AG10803 (cell line): ENCODE measurements around the gene DELE1.
A peak's percentile ranks its signal among the peaks of the same experiment; 100 is the strongest.

Experiments used
- DNase-seq: peaks from one replicate; pipeline ENCODE4 v3.0.0; 2010; ENCODE audit warnings: low read depth
- H3K4me3 ChIP-seq: 2 replicates; pipeline ENCODE4 v1.5.1; 2011; ENCODE audit warnings: mild to moderate bottlenecking, low read length, control low read depth
- TF ChIP-seq, protein P1 (sequence below): conservative IDR thresholded peaks from 2 replicates; pipeline ENCODE4 v1.5.1; 2011; ENCODE audit warnings: mild to moderate bottlenecking, low read length, control low read depth, inconsistent platforms

DELE1 gene

DNA sequence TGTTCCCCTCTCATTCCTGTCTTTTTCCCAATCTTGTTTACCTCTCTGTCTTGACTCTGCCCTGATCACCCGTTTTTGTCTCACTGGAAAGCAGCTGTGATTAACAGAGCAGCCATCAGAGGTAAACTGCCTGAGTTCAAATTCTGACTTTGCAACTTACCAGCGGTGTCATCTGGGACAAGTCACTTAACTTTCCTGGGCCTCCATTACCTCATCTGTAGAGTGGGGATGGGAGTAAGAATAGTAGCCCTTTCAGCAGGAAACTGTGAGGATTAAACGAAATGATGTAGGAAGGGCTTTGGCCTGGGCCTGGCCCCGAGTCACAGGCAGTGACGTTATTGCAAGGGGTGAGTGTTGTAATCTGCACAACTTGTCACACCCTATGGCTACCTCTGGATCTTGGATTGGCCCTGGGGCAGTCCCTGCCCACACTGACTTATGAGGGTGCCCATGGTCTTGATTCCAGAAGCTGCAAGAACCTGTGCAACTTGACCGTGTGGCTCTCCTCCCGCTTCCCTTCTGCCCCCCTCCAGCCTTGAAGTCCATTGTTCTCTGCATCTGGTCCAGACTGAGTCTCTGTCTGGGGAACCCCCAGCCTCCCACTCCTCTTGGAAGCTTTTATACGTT is 35.0 kb downstream of the DELE1 start:
- no peak overlapping the region for H3K4me3 ChIP-seq
- peak; percentile 32 for DNase-seq
- TF ChIP-seq, protein P1, sequence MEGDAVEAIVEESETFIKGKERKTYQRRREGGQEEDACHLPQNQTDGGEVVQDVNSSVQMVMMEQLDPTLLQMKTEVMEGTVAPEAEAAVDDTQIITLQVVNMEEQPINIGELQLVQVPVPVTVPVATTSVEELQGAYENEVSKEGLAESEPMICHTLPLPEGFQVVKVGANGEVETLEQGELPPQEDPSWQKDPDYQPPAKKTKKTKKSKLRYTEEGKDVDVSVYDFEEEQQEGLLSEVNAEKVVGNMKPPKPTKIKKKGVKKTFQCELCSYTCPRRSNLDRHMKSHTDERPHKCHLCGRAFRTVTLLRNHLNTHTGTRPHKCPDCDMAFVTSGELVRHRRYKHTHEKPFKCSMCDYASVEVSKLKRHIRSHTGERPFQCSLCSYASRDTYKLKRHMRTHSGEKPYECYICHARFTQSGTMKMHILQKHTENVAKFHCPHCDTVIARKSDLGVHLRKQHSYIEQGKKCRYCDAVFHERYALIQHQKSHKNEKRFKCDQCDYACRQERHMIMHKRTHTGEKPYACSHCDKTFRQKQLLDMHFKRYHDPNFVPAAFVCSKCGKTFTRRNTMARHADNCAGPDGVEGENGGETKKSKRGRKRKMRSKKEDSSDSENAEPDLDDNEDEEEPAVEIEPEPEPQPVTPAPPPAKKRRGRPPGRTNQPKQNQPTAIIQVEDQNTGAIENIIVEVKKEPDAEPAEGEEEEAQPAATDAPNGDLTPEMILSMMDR, result no peak

DNA sequence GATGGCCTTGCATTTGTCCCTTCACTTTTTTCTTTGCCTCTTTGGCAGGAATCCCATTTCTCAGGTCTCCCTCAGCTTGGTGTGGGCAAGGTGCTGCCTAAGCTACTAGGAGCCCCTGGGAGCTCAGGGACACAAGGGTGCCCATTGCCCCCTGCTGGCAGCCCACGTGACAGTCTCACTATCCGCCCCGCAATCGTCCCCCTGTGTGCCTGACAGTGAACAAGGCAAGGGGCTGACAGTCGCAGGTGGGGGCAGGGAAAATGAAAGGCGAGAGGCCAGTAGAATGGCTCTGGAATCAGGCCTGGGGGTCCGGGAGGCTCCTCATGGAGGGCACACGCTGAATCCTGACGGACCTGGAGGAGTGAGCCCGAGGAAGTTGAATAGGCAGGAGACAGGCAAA is 36.3 kb downstream of the DELE1 start:
- no peak overlapping the region for H3K4me3 ChIP-seq
- DNase-seq, result no peak
- TF ChIP-seq, protein P1, result peak; percentile 24

DNA sequence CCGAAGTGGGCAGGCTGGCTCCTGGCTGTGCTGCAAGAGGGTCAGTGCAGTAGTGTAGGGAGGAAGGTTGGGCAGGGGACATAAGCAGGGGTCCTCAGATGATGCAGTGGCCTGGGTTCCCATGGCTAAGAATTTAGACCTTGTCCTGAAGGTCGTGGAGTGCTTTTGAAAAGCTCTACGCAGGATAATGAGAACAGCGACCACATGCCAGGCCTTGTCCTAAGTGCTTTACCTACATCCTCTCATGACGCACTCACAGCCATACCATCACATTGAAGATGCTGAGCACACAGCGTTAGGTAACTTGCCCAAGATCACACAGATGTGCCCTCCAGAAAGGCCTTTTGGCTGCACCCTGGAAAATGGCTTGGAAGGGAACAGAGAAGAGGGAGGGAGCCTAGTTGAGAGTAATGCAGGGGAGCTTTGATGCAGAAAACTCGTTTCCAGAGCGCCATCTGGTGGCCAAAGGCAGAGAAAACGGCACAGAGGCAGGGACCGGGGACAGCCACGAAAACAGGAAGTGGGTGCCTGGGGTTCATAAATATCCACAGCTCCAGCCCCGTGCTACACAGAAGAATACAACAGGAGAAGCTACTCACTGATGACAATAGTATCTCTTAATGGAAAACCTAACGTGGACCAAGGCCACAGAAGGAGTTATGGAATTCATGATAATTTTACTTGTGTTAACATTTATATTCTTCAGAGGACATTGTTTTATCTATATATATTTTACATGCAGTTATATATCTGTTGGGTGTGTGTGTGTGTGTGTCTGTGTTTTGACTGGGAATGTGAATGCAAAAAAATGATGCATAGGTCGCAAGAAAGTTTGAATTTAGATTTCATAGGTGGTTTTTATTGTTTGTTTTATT is 37.0 kb downstream of the DELE1 start:
- TF ChIP-seq, protein P1, result peak; percentile 92
- DNase-seq, result peak; percentile 76
- H3K4me3 ChIP-seq, result no peak overlapping the region

DNA sequence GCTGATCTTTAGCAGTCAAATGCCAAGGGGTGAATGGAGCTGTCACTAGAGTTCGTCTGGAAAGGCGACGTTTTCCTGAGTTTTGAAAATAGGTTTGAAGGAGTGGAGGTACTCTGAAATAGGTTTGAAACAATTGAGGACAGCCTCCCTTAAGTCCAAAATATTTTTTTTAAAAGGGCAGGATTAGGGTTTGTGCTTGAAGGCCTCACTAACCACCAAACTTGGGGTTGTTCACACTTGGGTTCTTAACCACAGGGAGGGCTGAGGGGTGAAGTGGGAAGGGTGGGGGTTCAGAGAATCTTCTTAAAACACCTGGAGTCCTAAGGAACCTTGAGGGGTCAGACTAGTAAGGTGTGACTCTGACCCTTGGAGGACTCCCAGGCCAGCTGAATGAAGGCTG is 37.8 kb downstream of the DELE1 start:
- no peak overlapping the region for H3K4me3 ChIP-seq
- TF ChIP-seq, protein P1, result no peak
- no peak for DNase-seq

DNA sequence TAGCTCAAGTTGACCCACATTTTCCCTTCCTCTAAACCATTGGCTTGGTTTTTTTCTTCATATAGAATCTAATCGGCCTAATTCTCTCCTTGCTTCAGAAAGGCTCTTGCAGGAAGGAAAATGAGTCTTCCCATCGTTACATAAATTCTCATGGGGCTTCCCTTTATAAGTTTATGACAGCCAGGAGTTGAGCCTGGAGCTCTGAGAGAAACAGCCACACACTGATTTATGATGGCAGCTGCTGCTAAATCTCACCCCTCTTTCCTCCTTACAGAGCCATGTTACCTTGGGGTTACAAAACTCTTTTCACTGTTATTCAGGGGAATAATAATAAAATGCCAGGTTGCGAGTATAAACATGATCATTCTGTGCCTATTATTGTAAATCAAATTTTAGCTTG is 40.0 kb downstream of the DELE1 start:
- no peak for DNase-seq
- no peak overlapping the region for H3K4me3 ChIP-seq
- TF ChIP-seq, protein P1, result no peak

DNA sequence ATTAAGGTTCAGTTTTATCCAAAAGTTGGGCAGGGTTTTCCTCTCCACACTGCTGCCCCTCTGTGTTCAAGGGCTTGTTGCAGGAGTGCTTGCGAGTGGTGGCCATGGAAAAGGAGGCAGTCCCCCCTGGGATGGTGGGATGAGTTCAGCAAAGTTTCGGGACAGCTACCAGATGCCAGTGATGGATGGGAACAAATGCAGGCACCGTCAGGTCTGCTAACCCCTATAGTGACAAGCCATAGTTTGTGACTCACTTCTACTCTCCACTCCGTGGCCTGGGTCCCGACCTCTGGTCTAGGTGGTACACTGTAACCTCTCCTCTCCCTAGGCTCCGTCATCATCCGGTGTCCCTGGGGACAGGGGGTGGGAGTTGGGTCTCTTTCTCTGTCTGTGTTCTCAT is 41.4 kb downstream of the DELE1 start:
- no peak overlapping the region for H3K4me3 ChIP-seq
- DNase-seq, result no peak
- TF ChIP-seq, protein P1, result no peak

DNA sequence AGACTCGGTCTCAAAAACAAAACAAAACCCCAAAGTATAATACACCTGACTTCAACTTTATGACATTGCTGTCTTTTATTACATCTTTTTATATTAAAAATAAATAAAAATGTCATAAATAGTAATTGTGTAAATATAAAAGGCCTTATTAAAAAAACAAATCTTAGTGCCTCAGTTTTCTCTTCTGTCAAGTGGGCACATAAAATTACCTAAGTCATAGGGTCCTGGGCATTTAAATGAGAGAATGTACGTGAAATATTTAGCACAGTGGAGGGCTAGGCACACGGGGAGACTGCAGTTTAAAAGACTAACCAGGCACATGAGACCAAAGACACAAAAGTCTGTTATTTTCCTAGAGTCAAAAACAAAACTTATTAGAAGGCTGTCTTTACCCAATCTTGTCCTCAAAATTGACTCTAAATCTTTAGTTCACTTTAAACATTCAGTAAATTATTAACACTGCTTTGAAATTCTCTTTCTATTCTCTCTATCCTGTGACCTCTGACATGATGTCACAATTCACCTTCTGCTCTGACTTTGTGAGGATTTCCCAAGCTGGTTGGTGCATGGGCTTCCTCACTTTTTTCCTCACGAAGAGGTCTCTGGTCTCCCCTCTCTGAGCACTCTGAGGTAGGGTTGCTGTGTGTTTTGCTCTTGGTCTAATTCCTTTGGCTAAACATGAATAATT is 42.7 kb downstream of the DELE1 start:
- TF ChIP-seq, protein P1, result no peak
- H3K4me3 ChIP-seq, result no peak overlapping the region
- DNase-seq, result no peak
